Measurements from ENCODE around the gene GRM8.

DNA sequence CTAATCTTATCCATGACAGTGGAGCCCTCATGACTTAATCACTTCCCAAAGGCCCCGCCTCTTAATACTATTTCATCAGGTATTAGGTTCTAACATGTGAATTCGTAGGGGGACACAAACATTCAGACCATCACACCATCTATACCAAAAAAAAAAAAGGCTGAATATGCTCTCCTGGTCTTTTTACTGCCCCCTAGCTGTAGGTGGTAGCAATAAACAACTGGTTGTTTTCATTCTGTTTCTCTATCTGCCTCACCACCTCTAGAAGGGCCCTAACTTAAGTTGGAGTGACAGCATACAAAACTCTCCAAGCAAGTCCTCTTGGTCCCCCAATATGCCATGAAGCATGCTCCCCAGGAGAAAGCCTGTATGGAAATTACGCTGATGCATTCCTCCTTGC lies 94.1 kb downstream of the GRM8 start:
- TF ChIP-seq, protein P1, sequence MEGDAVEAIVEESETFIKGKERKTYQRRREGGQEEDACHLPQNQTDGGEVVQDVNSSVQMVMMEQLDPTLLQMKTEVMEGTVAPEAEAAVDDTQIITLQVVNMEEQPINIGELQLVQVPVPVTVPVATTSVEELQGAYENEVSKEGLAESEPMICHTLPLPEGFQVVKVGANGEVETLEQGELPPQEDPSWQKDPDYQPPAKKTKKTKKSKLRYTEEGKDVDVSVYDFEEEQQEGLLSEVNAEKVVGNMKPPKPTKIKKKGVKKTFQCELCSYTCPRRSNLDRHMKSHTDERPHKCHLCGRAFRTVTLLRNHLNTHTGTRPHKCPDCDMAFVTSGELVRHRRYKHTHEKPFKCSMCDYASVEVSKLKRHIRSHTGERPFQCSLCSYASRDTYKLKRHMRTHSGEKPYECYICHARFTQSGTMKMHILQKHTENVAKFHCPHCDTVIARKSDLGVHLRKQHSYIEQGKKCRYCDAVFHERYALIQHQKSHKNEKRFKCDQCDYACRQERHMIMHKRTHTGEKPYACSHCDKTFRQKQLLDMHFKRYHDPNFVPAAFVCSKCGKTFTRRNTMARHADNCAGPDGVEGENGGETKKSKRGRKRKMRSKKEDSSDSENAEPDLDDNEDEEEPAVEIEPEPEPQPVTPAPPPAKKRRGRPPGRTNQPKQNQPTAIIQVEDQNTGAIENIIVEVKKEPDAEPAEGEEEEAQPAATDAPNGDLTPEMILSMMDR (IDR thresholded peaks at IDR 0.05), result no peak
- no peak for TF ChIP-seq POLR2A (IDR thresholded peaks at IDR 0.05)
- no peak for TF ChIP-seq POLR2AphosphoS5 (IDR thresholded peaks at IDR 0.05)
- TF ChIP-seq EP300 (IDR thresholded peaks at IDR 0.05), result no peak

Data from suprapubic skin (tissue), 4 donors.